GM06990 (cell line): ENCODE measurements around the gene WDR35.

ENCODE experiments used
- DNase-seq: peaks from one replicate; pipeline ENCODE4 v3.0.0-alpha.2; 2011; ENCODE audit not compliant: insufficient read length; ENCODE audit errors: extremely low read depth
- H3K27me3 ChIP-seq: replicated peaks from 2 replicates; pipeline ENCODE4 v1.6.0; 2011; ENCODE audit warnings: low read length; ENCODE audit not compliant: control insufficient read depth, insufficient read depth
- H3K36me3 ChIP-seq: 2 replicates; pipeline ENCODE4 v1.5.1; 2011; ENCODE audit warnings: low read length; ENCODE audit not compliant: control insufficient read depth, insufficient read depth
- H3K4me3 ChIP-seq: replicated peaks from 2 replicates; pipeline ENCODE4 v1.5.1; 2011; ENCODE audit warnings: low read depth, mild to moderate bottlenecking, control low read depth, low read length
- TF ChIP-seq, protein P1 (sequence below): IDR thresholded peaks from 2 replicates; pipeline ENCODE4 v1.5.1; 2011; ENCODE audit warnings: low read length, control low read depth, mild to moderate bottlenecking, inconsistent platforms; ENCODE audit not compliant: insufficient read depth, poor library complexity, severe bottlenecking

WDR35 gene

GRCh38 chr2:19900931-19901441 is 88.9 kb downstream of the WDR35 start:
- no peak for DNase-seq
- TF ChIP-seq, protein P1, sequence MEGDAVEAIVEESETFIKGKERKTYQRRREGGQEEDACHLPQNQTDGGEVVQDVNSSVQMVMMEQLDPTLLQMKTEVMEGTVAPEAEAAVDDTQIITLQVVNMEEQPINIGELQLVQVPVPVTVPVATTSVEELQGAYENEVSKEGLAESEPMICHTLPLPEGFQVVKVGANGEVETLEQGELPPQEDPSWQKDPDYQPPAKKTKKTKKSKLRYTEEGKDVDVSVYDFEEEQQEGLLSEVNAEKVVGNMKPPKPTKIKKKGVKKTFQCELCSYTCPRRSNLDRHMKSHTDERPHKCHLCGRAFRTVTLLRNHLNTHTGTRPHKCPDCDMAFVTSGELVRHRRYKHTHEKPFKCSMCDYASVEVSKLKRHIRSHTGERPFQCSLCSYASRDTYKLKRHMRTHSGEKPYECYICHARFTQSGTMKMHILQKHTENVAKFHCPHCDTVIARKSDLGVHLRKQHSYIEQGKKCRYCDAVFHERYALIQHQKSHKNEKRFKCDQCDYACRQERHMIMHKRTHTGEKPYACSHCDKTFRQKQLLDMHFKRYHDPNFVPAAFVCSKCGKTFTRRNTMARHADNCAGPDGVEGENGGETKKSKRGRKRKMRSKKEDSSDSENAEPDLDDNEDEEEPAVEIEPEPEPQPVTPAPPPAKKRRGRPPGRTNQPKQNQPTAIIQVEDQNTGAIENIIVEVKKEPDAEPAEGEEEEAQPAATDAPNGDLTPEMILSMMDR: no peak
- H3K4me3 ChIP-seq: peak overlapping the region; percentile 82
- no peaks in the 10 kb centered on the region for H3K36me3 ChIP-seq
- no peaks in the 10 kb centered on the region for H3K27me3 ChIP-seq

DNA sequence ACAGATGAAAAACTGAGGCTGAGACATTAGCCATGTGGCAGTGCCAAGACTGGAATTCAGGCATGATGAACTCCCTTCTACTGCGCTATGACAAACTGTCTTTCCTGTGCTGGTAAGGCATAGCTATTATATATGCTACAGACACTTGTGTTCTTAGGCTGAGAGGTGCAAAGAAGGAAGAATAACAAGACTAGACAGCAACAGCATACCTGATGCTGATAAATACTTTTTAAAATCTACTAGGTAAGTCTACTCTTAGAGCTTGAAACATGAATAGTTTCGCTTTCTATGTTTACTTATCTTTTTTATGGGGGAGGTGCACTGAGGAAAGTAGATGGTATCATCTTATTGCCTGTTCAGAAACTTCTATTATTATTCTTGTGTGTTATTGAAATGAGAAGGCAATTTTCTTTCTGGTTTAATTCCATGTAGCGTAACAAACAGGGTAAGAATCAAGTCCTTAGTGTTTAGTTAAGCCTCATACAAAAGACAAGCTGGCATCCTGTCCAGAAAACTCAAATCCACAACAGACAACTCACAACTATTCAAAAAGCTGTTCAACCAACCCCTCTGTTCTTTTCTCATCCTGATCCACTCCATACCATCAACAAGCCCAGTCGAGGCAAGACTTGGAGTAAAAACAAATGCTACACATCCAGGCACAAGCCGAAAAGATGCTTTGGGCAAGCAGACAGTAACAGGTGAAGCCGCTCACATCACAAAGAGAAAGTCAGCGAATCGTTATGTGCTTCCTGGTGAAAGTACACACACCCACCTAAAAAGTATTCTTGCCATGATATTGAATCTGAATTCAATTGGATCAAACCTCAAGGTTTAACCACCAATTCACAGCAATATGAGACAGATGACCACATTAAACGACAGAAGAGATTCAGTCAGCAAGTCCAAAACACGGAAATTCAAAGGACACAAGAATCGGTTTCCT is 89.6 kb downstream of the WDR35 start:
- H3K27me3 ChIP-seq: no peaks in the 10 kb centered on the region
- H3K36me3 ChIP-seq: no peaks in the 10 kb centered on the region
- DNase-seq: no peak
- TF ChIP-seq, protein P1: no peak
- peak overlapping the region; percentile 82 for H3K4me3 ChIP-seq

GRCh38 chr2:19898592-19899329 is 91.1 kb downstream of the WDR35 start:
- DNase-seq: no peak
- Histone ChIP-seq H3K4me3 (no peak overlapping the region; the same call in 1 of the 2 replicates), H3K36me3 (no peaks in the 10 kb centered on the region), H3K27me3 (no peaks in the 10 kb centered on the region)
- TF ChIP-seq, protein P1: no peak

- DNase-seq: no peak
- Histone ChIP-seq H3K36me3 (no peaks in the 10 kb centered on the region), H3K4me3 (peak overlapping the region; percentile 48), H3K27me3 (no peaks in the 10 kb centered on the region)
- TF ChIP-seq, protein P1: no peak
These were observed 92.2 kb downstream of the WDR35 start for GRCh38 chr2:19897623-19898245.

DNA sequence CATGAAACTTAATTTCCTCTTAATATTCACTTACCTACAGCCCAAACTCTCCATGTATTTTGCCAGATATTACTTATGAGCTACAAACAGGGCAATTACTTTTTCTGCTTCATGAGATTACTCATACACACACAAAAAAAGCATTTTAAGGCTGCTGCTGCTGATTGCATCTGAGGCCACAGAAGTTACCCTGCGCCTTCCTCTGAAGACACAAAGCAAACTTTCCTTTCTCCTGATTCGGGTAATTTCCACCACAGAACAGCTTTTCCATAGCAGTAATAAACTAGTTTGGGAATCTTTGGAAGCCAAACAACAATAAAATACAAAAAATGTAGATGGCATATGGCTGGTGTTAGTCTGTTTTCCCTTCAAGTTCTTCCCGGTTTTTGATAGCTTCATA is 94.4 kb downstream of the WDR35 start:
- Histone ChIP-seq H3K4me3 (peak overlapping the region; percentile 36), H3K27me3 (no peaks in the 10 kb centered on the region), H3K36me3 (no peaks in the 10 kb centered on the region; the same call in 1 of the 2 replicates)
- DNase-seq: no peak
- TF ChIP-seq, protein P1: no peak
